ENCODE results near the gene CPA2.
"Not testable (repeated sequence)": the region's sequence is repeated elsewhere in the genome, so short reads cannot be mapped to it uniquely, and the experiment has no call there.

CPA2 gene

GRCh38 chr7:130231792-130232191, 34.9 kb upstream of the CPA2 start:
- Histone ChIP-seq H3K27ac (no peak overlapping the region), H3K9me3 (no peaks in the 10 kb centered on the region), H3K36me3 (no peaks in the 10 kb centered on the region), H3K27me3 (no peaks in the 10 kb centered on the region), H3K4me3 (ENCODE audit: low read depth in 1 of 2, low read length in 1 of 2) (no peak overlapping the region), H3K4me1 (ENCODE audit: control insufficient read depth in 1 of 2, insufficient read depth in 1 of 2, low read depth in 1 of 2, low read length in 1 of 2) (no peaks in the 10 kb centered on the region)
- no peak for TF ChIP-seq CTCF (IDR thresholded peaks at IDR 0.05)

- TF ChIP-seq CTCF (IDR thresholded peaks at IDR 0.05), result no peak
- no peaks in the 10 kb centered on the region for H3K36me3 ChIP-seq
- H3K9me3 ChIP-seq, result no peaks in the 10 kb centered on the region
- no peak overlapping the region for H3K4me3 ChIP-seq (ENCODE audit: low read depth in 1 of 2, low read length in 1 of 2)
- no peak overlapping the region for H3K27ac ChIP-seq
- H3K4me1 ChIP-seq (ENCODE audit: control insufficient read depth in 1 of 2, insufficient read depth in 1 of 2, low read depth in 1 of 2, low read length in 1 of 2), result no peaks in the 10 kb centered on the region
- no peaks in the 10 kb centered on the region for H3K27me3 ChIP-seq
Observed at GRCh38 chr7:130232209-130232608, 34.5 kb upstream of the CPA2 start.

GRCh38 chr7:130234078-130234477, 32.6 kb upstream of the CPA2 start:
- Histone ChIP-seq H3K4me3 (ENCODE audit: low read depth in 1 of 2, low read length in 1 of 2) (no peak overlapping the region), H3K36me3 (no peaks in the 10 kb centered on the region), H3K27ac (no peak overlapping the region), H3K27me3 (no peaks in the 10 kb centered on the region), H3K4me1 (ENCODE audit: control insufficient read depth in 1 of 2, insufficient read depth in 1 of 2, low read depth in 1 of 2, low read length in 1 of 2) (no peaks in the 10 kb centered on the region), H3K9me3 (no peaks in the 10 kb centered on the region)
- TF ChIP-seq CTCF (IDR thresholded peaks at IDR 0.05), result no peak

- H3K27me3 ChIP-seq; H3K4me3 ChIP-seq (ENCODE audit: low read depth in 1 of 2, low read length in 1 of 2); H3K4me1 ChIP-seq (ENCODE audit: control insufficient read depth in 1 of 2, insufficient read depth in 1 of 2, low read depth in 1 of 2, low read length in 1 of 2); H3K36me3 ChIP-seq; H3K27ac ChIP-seq; H3K9me3 ChIP-seq: not testable (repeated sequence)
Observed at GRCh38 chr7:130236361-130236760, 30.3 kb upstream of the CPA2 start.

- no peaks in the 10 kb centered on the region for H3K27me3 ChIP-seq
- no peaks in the 10 kb centered on the region for H3K36me3 ChIP-seq
- H3K27ac ChIP-seq, result no peak overlapping the region
- no peaks in the 10 kb centered on the region for H3K9me3 ChIP-seq
- no peak overlapping the region for H3K4me3 ChIP-seq (ENCODE audit: low read depth in 1 of 2, low read length in 1 of 2)
- no peak for TF ChIP-seq CTCF (IDR thresholded peaks at IDR 0.05)
- H3K4me1 ChIP-seq (ENCODE audit: control insufficient read depth in 1 of 2, insufficient read depth in 1 of 2, low read depth in 1 of 2, low read length in 1 of 2), result no peaks in the 10 kb centered on the region
Observed at GRCh38 chr7:130240240-130240639, 26.4 kb upstream of the CPA2 start.

GRCh38 chr7:130242198-130243014, 24.3 kb upstream of the CPA2 start:
- no peaks in the 10 kb centered on the region for H3K36me3 ChIP-seq
- no peaks in the 10 kb centered on the region for H3K4me1 ChIP-seq (ENCODE audit: control insufficient read depth in 1 of 2, insufficient read depth in 1 of 2, low read depth in 1 of 2, low read length in 1 of 2)
- no peak overlapping the region for H3K4me3 ChIP-seq (ENCODE audit: low read depth in 1 of 2, low read length in 1 of 2)
- H3K9me3 ChIP-seq, result no peaks in the 10 kb centered on the region
- H3K27me3 ChIP-seq, result no peaks in the 10 kb centered on the region
- TF ChIP-seq CTCF (IDR thresholded peaks at IDR 0.05), result no peak
- H3K27ac ChIP-seq, result no peak overlapping the region

- not testable (repeated sequence) for H3K9me3 ChIP-seq; H3K27ac ChIP-seq; H3K36me3 ChIP-seq; H3K4me3 ChIP-seq (ENCODE audit: low read depth in 1 of 2, low read length in 1 of 2); H3K27me3 ChIP-seq; H3K4me1 ChIP-seq (ENCODE audit: control insufficient read depth in 1 of 2, insufficient read depth in 1 of 2, low read depth in 1 of 2, low read length in 1 of 2)
Observed at GRCh38 chr7:130243486-130243885, 23.2 kb upstream of the CPA2 start.

GRCh38 chr7:130246491-130246890, 20.2 kb upstream of the CPA2 start:
- H3K9me3 ChIP-seq; H3K4me3 ChIP-seq (ENCODE audit: low read depth in 1 of 2, low read length in 1 of 2); H3K27ac ChIP-seq; H3K36me3 ChIP-seq; H3K27me3 ChIP-seq; H3K4me1 ChIP-seq (ENCODE audit: control insufficient read depth in 1 of 2, insufficient read depth in 1 of 2, low read depth in 1 of 2, low read length in 1 of 2): not testable (repeated sequence)

GRCh38 chr7:130248842-130249241, 17.8 kb upstream of the CPA2 start:
- not testable (repeated sequence) for H3K36me3 ChIP-seq; H3K4me3 ChIP-seq (ENCODE audit: low read depth in 1 of 2, low read length in 1 of 2); H3K27ac ChIP-seq; H3K9me3 ChIP-seq; H3K4me1 ChIP-seq (ENCODE audit: control insufficient read depth in 1 of 2, insufficient read depth in 1 of 2, low read depth in 1 of 2, low read length in 1 of 2); H3K27me3 ChIP-seq

All from neutrophil (primary cell).